HUES48 (cell line): ENCODE measurements around the gene GPANK1.

Experiments
- H3K27ac ChIP-seq: one replicate; pipeline ENCODE4 v1.7.0; 2013; ENCODE audit warnings: low read depth, low read length, inconsistent platforms
- H3K27me3 ChIP-seq: 2 replicates; pipeline ENCODE4 v1.6.1; 2013; ENCODE audit warnings: mild to moderate bottlenecking, low read length; ENCODE audit not compliant: control insufficient read depth, insufficient read depth
- H3K36me3 ChIP-seq: 2 replicates; pipeline ENCODE4 v1.6.1; 2013; ENCODE audit warnings: low read length; ENCODE audit not compliant: control insufficient read depth, insufficient read depth
- H3K4me1 ChIP-seq: 2 replicates; pipeline ENCODE4 v1.6.1; 2013; ENCODE audit warnings: mild to moderate bottlenecking, low read length; ENCODE audit not compliant: control insufficient read depth, insufficient read depth
- H3K4me3 ChIP-seq: 2 replicates; pipeline ENCODE4 v1.5.1; 2013; ENCODE audit warnings: mild to moderate bottlenecking, low read depth, low read length
- H3K9ac ChIP-seq: 2 replicates; pipeline ENCODE4 v1.6.1; 2013; ENCODE audit warnings: mild to moderate bottlenecking, low read depth, low read length, moderate library complexity
- H3K9me3 ChIP-seq: 2 replicates; pipeline ENCODE4 v1.6.1; 2013; ENCODE audit warnings: low read length; ENCODE audit not compliant: control insufficient read depth, insufficient read depth

Gene GPANK1

DNA sequence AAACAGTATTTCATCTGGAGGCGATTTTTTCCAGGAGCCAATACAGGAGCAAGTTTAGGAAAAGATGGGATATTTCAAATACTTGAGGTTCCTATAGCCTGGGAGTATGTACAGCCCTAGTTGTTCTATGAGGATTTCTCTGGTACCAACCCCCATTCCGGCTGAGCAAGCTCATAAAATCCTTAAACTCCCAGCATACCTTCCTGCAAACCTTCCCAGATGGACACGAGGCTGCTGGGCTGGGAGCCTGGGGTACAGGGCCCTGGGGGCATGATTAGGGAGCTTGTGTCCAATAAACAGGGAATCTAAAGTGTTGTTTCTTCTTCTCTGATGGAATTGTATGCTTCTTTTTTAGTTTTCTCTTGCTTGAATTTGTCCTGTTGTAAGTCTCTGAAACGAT, 42.8 kb downstream of the GPANK1 start:
- Histone ChIP-seq H3K36me3 (peaks cover 54% of the 10 kb centered on the region), H3K27ac (peak overlapping the region; percentile 99), H3K27me3 (no peaks in the 10 kb centered on the region), H3K4me3 (peak overlapping the region; percentile 84), H3K4me1 (peaks cover 13% of the 10 kb centered on the region), H3K9ac (peak overlapping the region; percentile 93), H3K9me3 (no peaks in the 10 kb centered on the region)

DNA sequence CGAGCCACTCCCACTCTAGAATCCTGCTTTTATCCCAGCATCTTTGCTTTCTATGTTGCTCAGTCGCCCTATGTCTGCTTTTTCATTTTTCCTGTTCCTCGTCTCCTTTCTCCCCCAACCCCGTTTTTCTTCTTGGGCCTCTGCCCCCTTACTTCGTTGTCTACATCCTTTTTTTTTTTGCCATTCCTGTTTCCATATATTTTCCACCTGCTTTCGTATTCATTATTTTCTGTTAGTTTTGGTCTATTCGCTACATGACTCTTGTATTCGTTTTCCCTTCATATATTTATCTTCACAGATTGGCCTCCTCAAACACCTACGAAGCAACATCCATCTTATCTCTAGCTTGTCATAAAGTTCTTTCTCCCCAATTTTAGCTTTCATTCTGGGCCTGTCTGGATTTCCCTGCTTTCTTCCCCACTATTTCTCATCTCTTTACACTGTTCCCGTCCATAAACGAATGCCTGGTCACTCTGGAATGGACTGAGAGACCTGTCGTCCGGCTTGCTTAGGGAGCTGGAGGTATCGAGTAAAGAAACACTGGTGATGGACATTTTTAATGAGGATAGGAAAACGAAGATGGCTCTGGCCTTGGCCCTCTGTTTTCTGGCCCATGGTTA, 43.4 kb downstream of the GPANK1 start:
- peak overlapping the region; percentile 84 for H3K4me3 ChIP-seq
- H3K9ac ChIP-seq: peak overlapping the region; percentile 93
- no peaks in the 10 kb centered on the region for H3K9me3 ChIP-seq
- no peaks in the 10 kb centered on the region for H3K27me3 ChIP-seq
- peak overlapping the region; percentile 99 for H3K27ac ChIP-seq
- peaks cover 13% of the 10 kb centered on the region for H3K4me1 ChIP-seq
- peaks cover 48% of the 10 kb centered on the region for H3K36me3 ChIP-seq

DNA sequence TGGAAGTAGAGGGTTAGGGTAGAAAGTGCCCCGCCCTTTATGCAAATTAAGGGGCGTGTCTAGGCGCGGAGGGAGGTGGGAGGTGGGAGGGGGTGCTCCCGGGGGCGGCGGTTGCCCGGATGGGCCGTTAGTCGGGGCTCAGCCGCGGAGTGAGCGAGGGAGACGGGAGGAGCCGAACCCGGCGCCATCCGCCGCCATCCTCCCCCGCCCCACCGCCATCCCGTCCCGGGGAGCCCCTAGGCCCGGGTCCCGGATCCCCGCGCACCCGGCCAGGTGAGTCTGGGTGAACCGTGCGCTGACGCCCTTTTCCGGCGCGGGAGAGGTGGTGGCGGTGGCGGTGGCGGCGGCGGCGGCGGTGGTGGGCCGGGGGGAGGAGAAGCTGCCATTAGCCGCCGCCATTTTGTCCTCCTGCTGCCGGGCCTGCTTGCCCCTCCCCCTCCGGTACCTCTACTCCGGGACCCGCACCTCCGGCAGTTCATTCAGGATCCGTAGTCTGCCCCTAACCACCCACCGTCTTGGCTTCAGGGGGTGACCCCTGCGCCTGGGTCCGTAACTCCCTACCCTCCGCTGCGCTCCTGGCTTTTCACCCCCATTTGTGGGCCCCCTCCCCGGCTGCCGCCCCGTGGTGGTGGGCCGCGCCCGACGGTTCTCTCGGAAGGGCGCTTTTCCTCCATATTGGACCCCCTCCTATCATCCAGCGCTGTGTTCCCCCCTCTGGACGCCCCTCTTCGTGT, 44.0 kb downstream of the GPANK1 start, which contains the start of gene PRRC2A:
TSS of gene PRRC2A (plus strand) at position 130 of the 734 bp plus-strand sequence. CDS start 2,075 bp downstream, outside the sequence.
- H3K27ac ChIP-seq: peak within 1 kb of the TSS; percentile 99
- H3K4me1 ChIP-seq: peaks cover 13% of the 10 kb centered on the region
- H3K9ac ChIP-seq: peak within 1 kb of the TSS; percentile 93
- no peaks in the 10 kb centered on the region for H3K27me3 ChIP-seq
- peaks cover 42% of the 10 kb centered on the region for H3K36me3 ChIP-seq
- peak within 1 kb of the TSS; percentile 84 for H3K4me3 ChIP-seq
- H3K9me3 ChIP-seq: no peaks in the 10 kb centered on the region

DNA sequence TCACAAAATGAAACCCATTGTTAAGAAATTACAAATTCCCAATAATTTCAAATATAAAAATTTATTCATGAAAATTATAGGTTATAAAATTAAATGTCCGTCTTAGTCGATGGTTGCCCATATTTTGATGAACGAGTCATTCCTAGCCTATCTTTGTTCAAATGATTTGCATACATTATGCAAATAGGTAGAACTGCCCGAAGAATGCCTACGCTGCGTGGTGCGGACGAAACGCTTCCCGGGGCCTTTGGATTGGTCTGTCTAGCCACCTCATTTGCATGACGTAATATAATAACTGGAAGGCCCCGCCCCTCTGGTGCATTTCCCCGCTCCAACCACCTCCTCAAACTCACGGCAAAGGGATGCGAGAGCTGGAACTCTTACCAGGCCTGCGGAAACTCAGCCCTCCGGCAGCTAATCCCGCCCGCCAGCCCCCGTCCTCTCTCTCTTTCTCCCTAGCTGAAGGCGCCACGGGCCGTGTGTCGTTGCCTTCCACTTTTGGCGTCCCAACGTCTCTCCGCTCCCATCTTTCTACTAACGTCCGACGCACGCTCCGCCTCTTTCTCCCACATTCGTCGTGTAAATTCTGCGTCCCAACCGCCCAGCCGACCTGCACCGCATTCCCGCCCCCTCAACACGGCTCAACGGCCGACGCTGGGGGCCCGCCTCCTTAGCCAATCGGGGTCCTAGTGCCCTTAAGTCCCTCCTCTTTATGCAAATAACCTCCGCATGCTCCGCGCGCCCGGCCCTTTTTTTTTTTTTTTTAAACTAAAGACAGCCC, 44.8 kb downstream of the GPANK1 start:
- Histone ChIP-seq H3K27ac (peak overlapping the region; percentile 99), H3K4me1 (peaks cover 13% of the 10 kb centered on the region), H3K36me3 (peaks cover 34% of the 10 kb centered on the region), H3K27me3 (no peaks in the 10 kb centered on the region), H3K9me3 (no peaks in the 10 kb centered on the region), H3K9ac (peak overlapping the region; percentile 90), H3K4me3 (peak overlapping the region; percentile 72)

DNA sequence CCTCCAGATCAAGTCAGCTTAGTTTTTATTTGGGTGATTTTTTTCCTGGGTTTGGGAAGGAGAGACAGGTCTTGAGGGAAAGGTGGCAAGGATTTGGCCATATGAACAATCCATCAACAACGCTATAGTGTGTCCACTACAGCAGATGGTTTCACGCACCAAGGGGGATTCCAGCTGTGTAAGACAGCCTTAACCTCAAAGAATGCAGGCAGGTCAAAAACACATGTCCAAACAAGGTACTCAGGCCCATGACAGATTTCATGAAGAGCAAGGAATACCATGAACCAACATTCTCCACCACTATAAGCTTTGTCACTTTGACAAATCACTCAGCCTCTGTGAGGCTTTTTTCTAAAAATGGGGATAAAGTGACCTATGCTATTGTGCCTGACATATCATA, 47.8 kb downstream of the GPANK1 start:
- Histone ChIP-seq H3K4me3 (no peak overlapping the region), H3K9me3 (no peaks in the 10 kb centered on the region), H3K27me3 (no peaks in the 10 kb centered on the region), H3K36me3 (peaks cover 5% of the 10 kb centered on the region), H3K9ac (no peak overlapping the region), H3K27ac (no peak overlapping the region), H3K4me1 (peaks cover 4% of the 10 kb centered on the region; the same call in 1 of the 2 replicates)

DNA sequence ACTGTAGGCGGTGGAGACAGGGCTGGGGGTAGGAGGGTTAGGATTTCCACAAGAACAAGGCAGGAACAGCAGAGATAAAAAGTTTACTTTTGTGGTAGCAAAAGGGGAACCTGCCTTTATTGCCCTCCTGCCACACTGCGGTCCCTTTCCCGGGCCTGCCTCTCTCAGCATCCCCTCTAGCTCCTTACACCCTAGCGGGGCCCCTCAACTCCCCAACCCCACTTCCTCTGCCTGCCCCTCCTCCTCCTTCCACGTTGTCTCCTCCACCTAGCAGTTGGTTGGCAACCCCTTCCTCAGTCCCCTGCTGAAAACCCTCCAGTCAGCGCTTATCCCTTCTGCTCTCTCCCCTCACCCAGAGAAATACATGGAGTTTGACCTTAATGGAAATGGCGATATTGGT, 49.0 kb downstream of the GPANK1 start:
- no peaks in the 10 kb centered on the region for H3K36me3 ChIP-seq
- H3K9me3 ChIP-seq: no peaks in the 10 kb centered on the region
- no peak overlapping the region for H3K9ac ChIP-seq
- H3K4me3 ChIP-seq: no peak overlapping the region
- no peaks in the 10 kb centered on the region for H3K4me1 ChIP-seq
- H3K27ac ChIP-seq: no peak overlapping the region
- H3K27me3 ChIP-seq: no peaks in the 10 kb centered on the region

DNA sequence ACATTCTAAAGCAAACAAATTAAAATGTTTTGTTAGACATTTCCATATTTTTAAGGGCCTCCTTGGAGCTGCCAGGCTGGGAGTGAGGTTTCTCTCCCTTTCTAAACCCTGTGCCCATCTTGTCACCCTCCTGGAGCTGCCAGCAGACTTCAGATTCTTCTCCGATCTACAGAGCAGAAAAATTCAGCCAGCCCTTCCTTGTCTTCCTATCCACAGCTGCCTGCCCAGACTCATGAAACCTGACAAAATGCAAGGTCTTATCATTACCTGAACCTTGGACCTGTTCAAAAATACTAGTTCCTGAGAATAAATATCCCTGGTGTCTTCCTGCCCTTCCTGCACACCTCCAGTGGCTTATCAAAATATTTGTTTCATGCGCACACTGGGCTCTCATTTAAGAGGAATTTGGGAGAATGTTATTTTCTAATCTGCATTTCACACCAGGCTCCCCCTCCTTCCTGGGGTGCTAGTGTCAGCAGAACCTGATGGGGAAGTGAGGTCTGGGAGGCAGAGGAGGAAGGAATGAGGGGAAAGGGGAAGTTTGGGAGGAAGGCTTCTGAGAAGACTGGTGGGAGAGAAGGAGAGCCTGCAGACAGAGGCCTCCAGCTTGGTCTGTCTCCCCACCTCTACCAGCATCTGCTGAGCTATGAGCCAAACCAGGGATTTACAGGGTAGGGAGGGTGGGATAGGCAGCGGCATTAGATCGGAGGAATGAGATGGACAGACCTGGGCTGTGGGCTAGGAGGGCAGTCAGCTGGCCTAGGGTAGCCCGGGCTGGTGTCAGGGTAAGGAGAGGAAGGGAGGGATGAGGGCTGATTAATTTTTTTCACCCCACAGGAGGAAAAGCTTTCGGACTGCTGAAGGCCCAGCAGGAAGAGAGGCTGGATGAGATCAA, 49.9 kb downstream of the GPANK1 start, which contains the start of gene AIF1:
TSS of gene AIF1 (plus strand) at position 551 of the 895 bp plus-strand sequence. CDS start at position 647, 96 bp downstream.
- Histone ChIP-seq H3K4me1 (no peaks in the 10 kb centered on the region), H3K27me3 (no peaks in the 10 kb centered on the region), H3K4me3 (no peak within 1 kb of the TSS), H3K27ac (no peak within 1 kb of the TSS), H3K36me3 (no peaks in the 10 kb centered on the region), H3K9me3 (no peaks in the 10 kb centered on the region), H3K9ac (no peak within 1 kb of the TSS)

DNA sequence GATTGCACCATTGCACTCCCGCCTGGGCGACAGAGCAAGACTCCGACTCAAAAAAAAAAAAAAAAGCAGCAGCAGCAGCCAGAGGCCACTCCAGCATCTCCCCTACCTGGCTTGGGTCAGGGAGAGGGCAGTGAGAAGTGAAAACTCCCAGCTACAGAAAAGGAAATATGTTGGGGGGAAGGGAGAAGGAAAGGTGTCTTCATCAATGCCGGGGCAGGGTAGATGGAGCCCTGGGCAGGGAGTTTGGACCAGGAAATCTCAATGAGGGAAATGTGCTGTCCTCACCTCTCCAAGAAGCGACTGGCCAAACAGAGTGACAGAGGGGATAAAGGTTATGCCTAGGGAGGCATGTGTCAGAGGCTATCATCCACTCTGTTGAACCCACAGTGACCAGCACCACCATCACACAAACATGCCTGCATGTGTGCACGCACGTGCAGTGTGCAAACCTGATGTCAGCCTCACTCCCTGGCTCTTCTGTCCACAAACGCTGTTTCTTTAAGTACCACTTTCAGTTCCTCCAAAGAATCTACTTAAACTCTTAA, 50.6 kb downstream of the GPANK1 start:
- Histone ChIP-seq H3K36me3 (no peaks in the 10 kb centered on the region), H3K9ac (no peak overlapping the region), H3K4me3 (no peak overlapping the region), H3K27me3 (no peaks in the 10 kb centered on the region), H3K4me1 (no peaks in the 10 kb centered on the region), H3K27ac (no peak overlapping the region), H3K9me3 (no peaks in the 10 kb centered on the region)
